Ammon's horn (tissue), 1 donor: ENCODE measurements around the gene IL1RAP.
"Not testable (repeated sequence)": the region's sequence is repeated elsewhere in the genome, so short reads cannot be mapped to it uniquely, and the experiment has no call there.

Source experiments
- DNase-seq: peaks from one replicate; pipeline ENCODE4 v3.0.0-alpha.2; 2016; ENCODE audit warnings: low spot score

Gene IL1RAP

DNA sequence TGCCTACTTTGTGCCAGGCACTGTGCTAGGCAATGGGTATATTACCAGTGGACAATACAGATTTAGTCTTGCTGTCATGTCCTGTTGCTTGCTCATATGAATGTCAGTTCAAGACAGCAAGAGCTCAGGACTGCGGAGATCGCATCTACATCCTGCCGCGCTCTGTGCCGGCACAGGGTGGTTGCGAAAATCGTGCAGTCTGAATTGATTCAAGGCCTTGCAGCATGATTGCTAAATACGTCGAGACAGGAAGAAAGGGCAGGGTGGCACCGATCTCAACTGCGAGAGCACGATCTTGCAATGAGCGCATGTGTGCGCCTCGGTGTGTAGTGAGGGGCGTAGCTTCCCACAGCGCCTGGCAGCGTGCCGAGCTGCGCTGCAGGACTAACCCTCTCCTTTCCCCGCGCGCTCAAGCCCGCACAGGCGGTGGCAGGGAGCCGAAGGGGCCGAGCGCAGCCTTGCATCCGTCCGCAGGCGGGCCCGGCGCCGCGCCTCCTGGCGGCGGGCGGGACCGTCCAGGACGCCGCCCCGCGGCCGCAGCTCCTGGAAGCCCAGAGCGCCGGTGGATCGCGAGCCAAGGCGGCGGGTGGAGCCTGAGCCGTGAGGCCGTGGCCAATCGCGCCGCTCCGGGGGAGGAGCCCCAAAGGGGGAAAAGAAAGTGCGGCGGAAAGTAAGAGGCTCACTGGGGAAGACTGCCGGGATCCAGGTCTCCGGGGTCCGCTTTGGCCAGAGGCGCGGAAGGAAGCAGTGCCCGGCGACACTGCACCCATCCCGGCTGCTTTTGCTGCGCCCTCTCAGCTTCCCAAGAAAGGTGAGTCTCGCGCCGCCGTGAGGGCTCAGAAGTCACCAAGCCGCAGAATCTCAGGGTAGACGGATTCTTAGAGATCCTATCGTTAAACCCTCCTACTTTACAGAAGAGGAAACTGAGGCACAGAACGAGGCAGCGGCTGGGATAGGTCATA lies at the start of gene IL1RAP:
TSS of gene IL1RAP (plus strand) at position 677 of the 962 bp plus-strand sequence. CDS start 50,205 bp downstream, outside the sequence.
- peak; percentile 93 for DNase-seq

- no peak for DNase-seq
Observed at GRCh38 chr3:190467922-190468321, 46.0 kb upstream of the IL1RAP start.

GRCh38 chr3:190473261-190473660 lies 40.6 kb upstream of the IL1RAP start:
- not testable (repeated sequence) for DNase-seq

GRCh38 chr3:190481779-190482178 lies 32.1 kb upstream of the IL1RAP start:
- no peak for DNase-seq

DNA sequence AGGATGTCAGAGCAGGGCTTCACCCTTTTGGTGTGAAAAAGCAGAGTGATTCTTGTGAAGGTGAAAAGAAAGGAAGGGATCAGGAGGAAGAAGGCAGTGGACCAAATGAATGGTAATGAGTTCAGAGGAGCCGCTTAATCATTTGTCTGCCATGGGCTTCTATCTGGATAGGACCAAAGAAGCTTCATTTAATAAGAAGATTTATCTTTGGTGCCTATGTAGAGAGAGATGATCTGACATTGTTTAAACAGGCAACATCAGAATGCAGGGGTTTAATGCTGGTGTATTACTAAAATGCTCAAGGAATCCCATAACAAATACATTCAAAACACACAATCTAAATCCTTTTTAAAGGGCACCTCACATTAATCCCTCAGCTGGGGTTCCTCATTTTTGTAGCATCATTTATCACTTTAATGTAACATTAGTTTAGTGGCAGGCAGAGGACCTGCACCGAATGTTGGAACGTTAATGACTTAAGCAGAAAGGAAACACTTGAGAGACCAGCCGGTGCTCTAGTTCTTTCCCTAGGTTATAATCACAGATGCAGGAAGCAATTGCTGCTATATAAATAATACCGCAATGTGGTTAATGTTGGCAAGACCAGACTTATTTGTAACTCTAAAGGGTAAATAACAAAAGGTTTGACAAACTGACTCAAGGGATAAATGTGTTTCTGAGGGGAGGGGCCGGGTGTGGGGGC lies 27.9 kb upstream of the IL1RAP start:
- DNase-seq: no peak

DNA sequence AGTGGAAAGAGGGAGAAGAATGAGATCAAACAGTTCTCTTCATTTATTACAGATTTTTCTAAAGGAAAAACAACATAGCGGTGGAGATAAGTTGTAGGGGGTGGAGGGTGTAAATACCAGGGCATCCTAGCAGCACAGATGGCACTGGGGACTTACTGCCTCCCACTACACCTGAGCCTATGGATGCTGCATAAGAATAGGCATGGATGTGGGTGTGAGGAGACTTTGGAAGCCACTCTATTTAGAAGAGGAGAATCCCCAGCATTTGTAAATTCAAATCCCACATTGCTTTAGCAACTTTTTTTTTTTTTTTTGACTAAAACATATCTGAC lies 27.4 kb upstream of the IL1RAP start:
- DNase-seq: peak; percentile 62

DNA sequence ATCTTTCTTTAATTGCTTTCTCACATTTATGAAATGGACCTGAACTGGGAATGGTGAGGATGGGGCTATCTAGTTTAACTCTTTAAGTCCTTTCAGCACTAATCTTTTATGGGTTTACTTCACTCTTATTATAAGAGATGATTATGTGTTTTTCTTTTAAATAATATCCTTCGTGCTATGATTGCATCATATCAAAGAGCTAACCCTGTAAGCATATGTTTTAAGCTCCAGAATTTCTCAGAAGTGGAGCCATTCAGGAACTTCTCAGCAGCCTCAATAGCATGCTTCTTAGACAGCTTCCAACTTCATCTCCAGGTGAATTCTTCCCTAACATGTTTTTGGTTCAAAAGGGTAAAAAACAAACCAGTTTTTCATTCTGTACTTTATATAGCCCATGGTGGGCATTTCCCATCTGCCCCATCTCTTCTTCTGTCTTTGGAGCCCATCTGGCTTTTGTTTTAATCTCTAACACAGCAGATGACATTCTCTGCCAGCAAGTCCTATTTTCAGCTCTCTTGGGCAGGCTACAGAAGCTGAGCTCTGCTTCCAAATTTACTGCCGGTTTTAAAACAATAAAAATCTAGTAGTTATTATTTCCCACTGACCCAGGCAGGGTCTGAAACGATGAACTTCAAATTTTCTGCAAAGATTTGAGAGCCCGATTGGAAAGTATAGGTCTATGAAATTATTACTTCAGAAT lies 26.8 kb upstream of the IL1RAP start:
- peak; percentile 13 for DNase-seq

GRCh38 chr3:190491533-190492054 lies 22.3 kb upstream of the IL1RAP start:
- no peak for DNase-seq

- DNase-seq: peak; percentile 31
Observed at GRCh38 chr3:190492129-190492528, 21.8 kb upstream of the IL1RAP start.

DNA sequence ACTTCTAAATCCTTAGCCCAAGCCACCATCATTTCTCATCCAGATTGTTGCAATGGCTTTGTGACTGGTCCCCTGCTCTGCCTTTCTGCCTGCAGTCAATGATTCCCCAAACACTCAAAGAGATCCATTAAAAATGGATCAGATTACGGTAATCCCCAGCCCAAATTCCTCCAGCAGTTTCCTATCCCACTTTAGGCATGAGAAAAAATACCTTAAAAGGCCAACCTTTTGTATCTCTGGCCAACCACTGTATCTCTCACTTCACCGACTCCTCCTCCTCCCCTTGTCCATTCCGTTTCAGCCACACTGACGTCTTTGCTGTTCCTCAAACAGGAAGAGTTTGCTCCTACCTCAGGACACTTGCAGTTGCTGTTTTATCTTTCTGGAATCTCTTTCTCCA lies 20.9 kb upstream of the IL1RAP start:
- DNase-seq: no peak

DNA sequence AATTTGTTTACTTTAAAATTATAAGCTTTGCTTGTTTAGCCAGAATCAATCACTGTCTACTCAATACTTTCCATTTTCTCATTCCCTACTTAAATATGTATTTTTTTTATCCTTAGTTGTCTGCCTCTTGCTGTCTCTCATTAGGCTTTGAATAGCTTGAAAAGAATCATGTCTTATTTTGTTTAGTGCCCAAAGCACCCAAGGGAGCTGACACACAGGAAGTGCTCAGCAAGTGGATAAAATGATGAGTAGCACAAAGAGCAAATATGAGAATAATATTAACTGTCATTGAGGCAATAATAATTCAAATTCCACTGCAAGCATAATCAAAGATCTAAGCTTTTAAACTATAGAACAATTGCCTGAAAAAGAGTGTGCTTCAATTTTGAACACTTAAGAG lies 19.0 kb upstream of the IL1RAP start:
- no peak for DNase-seq

DNA sequence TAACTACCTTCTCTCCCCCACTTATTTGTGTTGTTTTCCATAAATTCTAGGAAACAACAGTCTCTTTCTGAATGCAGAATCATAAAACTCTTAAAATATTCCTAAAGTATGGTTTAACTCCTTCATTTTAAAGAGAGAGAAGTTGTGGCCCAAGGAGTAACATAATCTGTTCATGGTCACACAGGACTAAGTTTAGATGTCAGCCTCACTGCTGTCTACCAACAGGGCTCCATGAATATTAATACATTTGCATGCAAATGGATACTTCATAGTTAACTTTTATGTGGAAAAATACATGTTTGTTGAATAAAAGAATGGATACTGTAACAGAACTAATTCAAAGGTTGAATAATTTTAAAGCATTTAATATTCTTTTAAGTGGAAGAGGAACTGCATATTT lies 18.5 kb upstream of the IL1RAP start:
- DNase-seq: no peak

DNA sequence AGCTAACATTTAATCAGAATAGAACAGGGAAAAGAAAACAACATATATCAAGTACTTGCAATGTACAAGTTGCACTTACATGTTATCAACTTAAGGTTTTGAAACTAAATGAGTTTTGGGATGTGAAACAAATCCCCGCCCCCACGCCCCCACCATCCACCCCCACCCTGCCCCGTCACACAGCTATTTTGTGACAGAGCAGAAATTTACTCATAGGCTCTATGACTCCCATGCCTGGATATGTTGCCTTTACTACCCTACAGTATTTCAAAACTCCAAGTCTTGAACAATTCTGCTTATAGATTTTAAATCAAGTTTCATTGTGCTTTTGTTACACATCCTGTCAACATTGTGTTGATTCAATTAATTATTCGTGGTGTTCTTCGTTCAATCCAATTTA lies 18.1 kb upstream of the IL1RAP start:
- no peak for DNase-seq

DNA sequence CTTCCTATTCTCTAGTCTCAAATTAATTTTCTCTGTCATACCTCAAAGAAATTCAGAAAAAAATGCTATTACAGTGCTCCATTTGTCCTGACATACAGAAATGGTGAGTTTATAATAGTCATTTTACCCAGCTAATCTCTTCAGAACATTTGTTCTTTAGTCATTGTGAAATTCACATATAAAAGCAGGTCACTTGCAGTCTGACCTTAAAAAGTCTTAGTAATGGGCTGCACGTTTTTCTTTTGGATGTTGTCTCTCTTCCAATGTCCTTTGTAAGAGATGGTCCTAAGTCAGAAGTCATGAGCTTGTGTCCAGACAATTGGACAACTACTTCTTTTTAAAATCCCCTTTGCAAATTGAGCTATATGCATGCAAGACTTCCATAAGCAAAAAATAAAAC lies 17.0 kb upstream of the IL1RAP start:
- DNase-seq: no peak

- DNase-seq: peak; percentile 40
Observed at GRCh38 chr3:190497811-190498210, 16.1 kb upstream of the IL1RAP start.

GRCh38 chr3:190498293-190498692 lies 15.6 kb upstream of the IL1RAP start:
- DNase-seq: no peak

DNA sequence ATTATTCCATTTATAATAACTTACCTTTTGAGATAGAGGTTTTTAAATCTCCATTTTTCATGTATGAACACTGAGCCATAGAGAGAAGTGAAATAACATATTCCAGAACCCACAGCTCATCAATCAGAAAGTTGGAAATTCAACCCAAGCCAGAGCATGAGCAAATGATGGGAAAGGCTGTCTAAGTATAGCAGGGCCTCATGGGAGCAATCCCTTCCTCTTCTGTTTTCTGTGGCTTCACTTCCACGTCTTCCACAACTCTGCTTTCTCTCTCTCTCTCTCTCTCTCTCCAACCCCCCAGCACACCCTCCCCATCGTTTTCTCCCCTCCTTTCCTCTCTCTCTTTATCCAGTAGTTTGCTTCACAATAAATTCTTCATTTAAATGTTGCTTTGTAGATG lies 14.8 kb upstream of the IL1RAP start:
- DNase-seq: no peak

- DNase-seq: no peak
Observed at GRCh38 chr3:190502946-190503345, 10.9 kb upstream of the IL1RAP start.

DNA sequence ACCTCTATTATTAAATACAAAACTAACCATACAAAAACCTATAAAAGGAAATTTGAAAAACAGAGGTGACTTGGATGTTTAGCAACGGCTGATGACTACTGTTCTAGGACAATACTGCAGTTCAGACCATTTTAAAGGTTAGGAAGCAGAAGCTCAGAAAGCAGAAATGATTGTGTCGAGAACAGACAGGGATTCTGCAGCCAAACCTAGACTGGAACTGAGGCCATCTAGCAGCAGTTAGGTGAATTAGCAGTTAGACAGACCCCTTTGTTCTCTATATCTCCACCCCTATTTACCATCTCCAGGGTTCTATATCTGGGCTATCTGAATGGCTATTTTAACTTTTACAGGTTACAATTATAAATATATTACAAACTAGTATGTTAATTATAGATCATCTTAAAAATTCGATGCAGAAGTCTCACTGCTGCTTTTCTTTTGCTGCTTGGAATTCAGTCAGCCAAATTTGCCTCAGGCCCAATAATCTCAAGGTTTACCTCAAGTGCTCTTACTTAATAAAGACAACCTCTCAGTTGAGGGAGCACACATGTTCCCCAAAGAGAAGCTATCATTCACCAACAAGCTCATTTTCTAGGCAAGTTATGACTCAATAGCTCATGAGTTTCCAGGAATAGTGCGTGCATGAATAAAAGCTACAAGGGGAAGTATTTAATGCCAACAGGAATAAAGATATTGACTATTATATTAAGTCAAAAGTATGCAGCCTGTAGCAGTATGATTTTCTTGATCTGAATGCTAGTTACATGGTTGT lies 9.3 kb upstream of the IL1RAP start:
- peak; percentile 71 for DNase-seq

GRCh38 chr3:190505381-190506003 lies 8.4 kb upstream of the IL1RAP start:
- no peak for DNase-seq

- DNase-seq: no peak
Observed at GRCh38 chr3:190506271-190506670, 7.6 kb upstream of the IL1RAP start.
